GM12878 (cell line): ENCODE results near the gene LSAMP.

ENCODE experiments used
- BCL3 ChIP-seq: IDR thresholded peaks from 2 replicates; pipeline ENCODE4 v1.6.1; 2011; ENCODE audit warnings: borderline replicate concordance, low read depth, mild to moderate bottlenecking, moderate library complexity, low read length; ENCODE audit not compliant: insufficient read depth, poor library complexity, severe bottlenecking
- CTCF ChIP-seq, 3 experiments: IDR thresholded peaks in 2 of 3; conservative IDR thresholded peaks in 1 of 3; 2 replicates each; pipeline ENCODE4 v1.5.1; 2011; ENCODE audit warnings: low read depth in 3 of 3, low read length in 3 of 3, mild to moderate bottlenecking in 3 of 3, control low read depth in 2 of 3, moderate library complexity in 2 of 3, inconsistent platforms in 1 of 3, mixed read lengths in 1 of 3; ENCODE audit not compliant: control insufficient read depth in 2 of 3, insufficient read depth in 1 of 3; ENCODE audit errors: extremely low read depth in 1 of 3
- KDM1A ChIP-seq: fragments of 200-600 bp; sonication (generic); IDR thresholded peaks from 2 replicates; pipeline ENCODE4 v1.6.1; 2016; ENCODE audit warnings: borderline replicate concordance
- RCOR1 ChIP-seq: conservative IDR thresholded peaks from 2 replicates; pipeline ENCODE4 v1.6.1; 2012; ENCODE audit warnings: low read depth, low read length, improper control_type of control experiment
- ZBED1 ChIP-seq: IDR thresholded peaks from 2 replicates; pipeline ENCODE4 v1.6.1; 2016; ENCODE audit warnings: borderline replicate concordance
- ZNF217 ChIP-seq: fragments of 450-650 bp; IDR thresholded peaks from 2 replicates; pipeline ENCODE4 v1.6.1; 2017; ENCODE audit warnings: antibody characterized with exemption, mild to moderate bottlenecking

DNA sequence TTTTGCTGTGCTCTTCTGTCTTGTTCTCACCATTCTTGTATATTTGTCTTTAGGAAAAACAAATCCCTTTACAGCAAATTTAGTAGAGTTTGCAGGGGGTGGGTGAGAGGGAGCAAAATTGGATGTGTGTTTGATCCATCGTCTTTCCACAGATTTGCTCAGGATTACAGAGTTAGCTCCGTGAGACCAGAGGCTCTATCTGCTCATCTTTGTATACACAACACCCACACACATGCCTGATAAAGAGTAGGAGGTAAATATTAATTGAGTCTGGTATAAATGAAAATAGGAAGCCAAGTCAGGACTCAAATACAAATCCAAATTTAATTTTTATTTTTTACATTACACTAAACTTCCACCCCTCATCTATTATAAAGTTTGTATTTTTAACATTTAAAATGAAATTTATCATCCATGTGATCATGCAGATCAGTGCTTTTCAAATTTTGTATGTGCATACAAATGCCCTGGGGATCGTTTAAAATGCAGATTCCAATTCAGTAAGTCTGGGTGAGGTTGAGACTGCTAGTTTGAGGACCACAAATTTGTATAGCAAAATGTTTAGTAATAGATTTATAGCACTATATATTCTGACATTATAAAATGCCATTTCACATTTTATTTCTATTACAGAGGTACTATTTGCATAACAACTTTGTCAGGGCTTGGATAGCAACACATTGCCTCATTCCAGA is 326.7 kb downstream of the LSAMP start:
- no peak for TF ChIP-seq CTCF (IDR thresholded peaks at IDR 0.05 in 2 of 3, conservative IDR thresholded peaks at IDR 0.05 in 1 of 3; ENCODE audit: control insufficient read depth in 2 of 3, extremely low read depth in 1 of 3, insufficient read depth in 1 of 3, low read depth in 3 of 3, low read length in 3 of 3)
- no peak for TF ChIP-seq ZNF217
- no peak for TF ChIP-seq KDM1A
- TF ChIP-seq BCL3 = no peak
- no peak for TF ChIP-seq ZBED1
- TF ChIP-seq RCOR1 = no peak
